ENCODE results near the gene LPAR1.
"Not testable (repeated sequence)": the region's sequence is repeated elsewhere in the genome, so short reads cannot be mapped to it uniquely, and the experiment has no call there.

Gene LPAR1

GRCh38 chr9:111038331-111039230, at the start of gene LPAR1:
TSS of gene LPAR1 (minus strand) at chr9:111038470. CDS start at chr9:110972117, 66,353 bp downstream.
- DNase-seq (ENCODE audit: low read depth in 2 of 2), result no peak

- no peak for DNase-seq (ENCODE audit: low read depth in 2 of 2)
These were observed 40.2 kb upstream of the LPAR1 start for GRCh38 chr9:111078391-111079038.

- DNase-seq (ENCODE audit: low read depth in 2 of 2), result no peak
These were observed 38.2 kb upstream of the LPAR1 start for GRCh38 chr9:111076519-111076918.

GRCh38 chr9:111076042-111076441, 37.8 kb upstream of the LPAR1 start:
- DNase-seq (ENCODE audit: low read depth in 2 of 2), result no peak

- DNase-seq (ENCODE audit: low read depth in 2 of 2), result no peak
These were observed 36.1 kb upstream of the LPAR1 start for GRCh38 chr9:111074395-111074794.

GRCh38 chr9:111069183-111069582, 30.9 kb upstream of the LPAR1 start:
- DNase-seq (ENCODE audit: low read depth in 2 of 2), result no peak

- DNase-seq (ENCODE audit: low read depth in 2 of 2), result no peak
These were observed 30.5 kb upstream of the LPAR1 start for GRCh38 chr9:111068771-111069170.

- DNase-seq (ENCODE audit: low read depth in 2 of 2), result no peak
These were observed 30.1 kb upstream of the LPAR1 start for GRCh38 chr9:111068383-111068730.

- DNase-seq (ENCODE audit: low read depth in 2 of 2), result no peak
These were observed 28.2 kb upstream of the LPAR1 start for GRCh38 chr9:111066468-111066867.

- no peak for DNase-seq (ENCODE audit: low read depth in 2 of 2)
These were observed 27.1 kb upstream of the LPAR1 start for GRCh38 chr9:111065414-111065813.

GRCh38 chr9:111064160-111064837, 26.0 kb upstream of the LPAR1 start:
- no peak for DNase-seq (ENCODE audit: low read depth in 2 of 2)

GRCh38 chr9:111063332-111063731, 25.1 kb upstream of the LPAR1 start:
- no peak for DNase-seq (ENCODE audit: low read depth in 2 of 2)

GRCh38 chr9:111058166-111058565, 19.9 kb upstream of the LPAR1 start:
- no peak for DNase-seq (ENCODE audit: low read depth in 2 of 2)

- DNase-seq (ENCODE audit: low read depth in 2 of 2), result no peak
These were observed 18.3 kb upstream of the LPAR1 start for GRCh38 chr9:111056538-111056937.

- DNase-seq (ENCODE audit: low read depth in 2 of 2), result no peak
These were observed 14.5 kb upstream of the LPAR1 start for GRCh38 chr9:111052791-111053190.

GRCh38 chr9:111051400-111051799, 13.1 kb upstream of the LPAR1 start:
- DNase-seq (ENCODE audit: low read depth in 2 of 2), result no peak

GRCh38 chr9:111050819-111051218, 12.5 kb upstream of the LPAR1 start:
- no peak for DNase-seq (ENCODE audit: low read depth in 2 of 2)

GRCh38 chr9:111047287-111047686, 9.0 kb upstream of the LPAR1 start:
- DNase-seq (ENCODE audit: low read depth in 2 of 2), result not testable (repeated sequence)

GRCh38 chr9:111041902-111042301, 3.6 kb upstream of the LPAR1 start:
- no peak for DNase-seq (ENCODE audit: low read depth in 2 of 2)

- no peak for DNase-seq (ENCODE audit: low read depth in 2 of 2)
These were observed 2.2 kb upstream of the LPAR1 start for GRCh38 chr9:111040494-111040893.

- DNase-seq (ENCODE audit: low read depth in 2 of 2), result no peak
These were observed 1.1 kb upstream of the LPAR1 start for GRCh38 chr9:111039231-111039906.

GRCh38 chr9:111037708-111038330, 451 bp downstream of the LPAR1 start:
- no peak for DNase-seq (ENCODE audit: low read depth in 2 of 2)
